HG03103 (cell line): ENCODE measurements around the gene EPB41L2.
A peak's percentile ranks its signal among the peaks of the same experiment; 100 is the strongest.

Experiments
- ATAC-seq: cut with Tn5 transposase; IDR thresholded peaks from one replicate; pipeline ENCODE4 v1.9.1; 2021; ENCODE audit warnings: low read depth; ENCODE audit not compliant: unreplicated experiment

Gene EPB41L2

DNA sequence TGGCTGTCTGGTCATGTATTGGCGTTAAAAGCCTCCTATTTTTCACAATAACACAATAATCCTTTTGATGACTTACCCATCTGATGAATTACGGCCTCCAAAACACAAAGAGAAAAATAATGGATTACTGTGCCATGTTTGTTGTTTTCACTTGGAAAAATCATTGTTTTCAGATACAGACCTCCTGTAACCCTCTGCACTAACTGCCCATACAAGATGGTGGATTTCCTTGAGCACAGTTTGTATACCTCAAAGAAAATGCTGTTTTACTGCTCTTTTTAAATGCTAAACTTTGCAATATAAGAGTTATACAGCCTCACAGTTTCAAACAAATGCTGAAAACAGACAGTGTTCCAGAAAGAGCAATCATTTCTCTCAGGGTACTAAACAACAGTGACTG is 174.8 kb downstream of the EPB41L2 start:
- ATAC-seq, result no peak

DNA sequence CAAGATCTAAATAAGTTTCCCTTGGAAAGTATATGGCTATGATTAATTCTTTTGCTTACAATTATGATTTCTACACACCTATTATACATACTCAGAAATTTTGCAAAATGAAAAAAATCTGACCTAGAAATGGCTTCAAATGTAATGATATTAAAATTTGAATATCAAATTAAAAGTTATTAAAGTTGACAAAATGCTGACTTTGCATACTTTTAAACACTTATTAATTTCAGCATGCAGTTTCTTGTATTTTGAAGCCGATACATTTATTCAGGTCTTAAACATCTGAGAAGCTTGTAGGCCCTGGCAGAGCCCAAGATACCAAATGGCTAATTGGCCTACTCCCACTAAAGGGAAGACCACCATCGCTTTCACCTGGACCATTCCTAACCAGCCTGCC is 176.1 kb downstream of the EPB41L2 start:
- ATAC-seq, result no peak

DNA sequence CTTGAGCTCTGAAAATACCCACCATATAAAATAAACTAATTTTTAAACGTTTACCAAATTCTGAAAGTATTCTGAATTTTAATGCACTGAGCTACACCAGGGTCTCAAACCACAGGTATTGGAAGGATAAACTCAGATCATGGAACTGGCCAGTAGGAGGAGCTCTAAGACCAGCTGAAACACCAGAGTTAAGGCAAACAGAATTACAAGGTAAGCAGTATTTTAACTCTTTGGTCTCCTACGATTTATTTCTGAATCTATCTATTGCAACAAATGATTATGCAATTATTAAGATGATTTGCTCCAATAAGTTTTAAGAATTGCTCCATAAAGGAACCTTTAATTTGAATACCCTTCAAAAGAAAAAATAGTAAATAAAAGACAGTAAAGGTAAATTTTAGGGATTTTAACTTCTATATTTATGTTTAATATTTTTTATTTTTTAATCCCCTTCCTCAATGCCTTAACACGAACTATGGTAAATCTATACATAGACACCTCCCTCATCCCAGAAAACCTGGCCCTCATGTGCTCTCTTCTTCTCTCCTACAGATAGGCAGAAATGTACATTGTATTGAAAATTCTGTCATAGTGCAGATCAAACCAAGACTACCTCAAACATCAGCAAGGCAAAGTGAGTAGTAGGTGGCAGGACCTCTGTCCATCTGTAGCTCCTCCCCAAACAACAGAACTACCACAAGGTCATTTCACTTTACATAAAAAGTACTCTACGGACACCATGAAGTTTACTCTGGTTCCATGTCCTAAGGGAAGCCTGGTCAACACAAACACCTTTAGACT is 177.5 kb downstream of the EPB41L2 start:
- ATAC-seq, result peak; percentile 96

DNA sequence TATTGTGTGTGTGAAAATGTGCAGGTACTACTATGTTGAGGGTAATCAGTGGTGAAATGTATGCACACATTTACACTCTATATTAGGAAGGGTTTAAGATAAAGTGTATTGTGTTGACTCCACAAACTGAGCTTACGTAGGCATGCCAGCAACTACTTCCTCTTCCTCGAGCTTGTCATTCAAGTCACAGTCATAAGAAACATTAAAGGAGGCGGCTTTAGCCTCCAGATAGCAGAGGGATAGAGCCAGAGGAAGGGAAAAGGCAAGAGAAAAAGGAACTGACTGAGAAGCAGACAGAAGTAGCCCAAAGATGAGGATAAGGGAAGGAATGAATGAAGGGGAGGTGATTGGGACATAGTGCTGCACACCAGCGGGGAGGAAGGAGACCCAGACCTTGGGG is 180.7 kb downstream of the EPB41L2 start:
- ATAC-seq, result no peak

DNA sequence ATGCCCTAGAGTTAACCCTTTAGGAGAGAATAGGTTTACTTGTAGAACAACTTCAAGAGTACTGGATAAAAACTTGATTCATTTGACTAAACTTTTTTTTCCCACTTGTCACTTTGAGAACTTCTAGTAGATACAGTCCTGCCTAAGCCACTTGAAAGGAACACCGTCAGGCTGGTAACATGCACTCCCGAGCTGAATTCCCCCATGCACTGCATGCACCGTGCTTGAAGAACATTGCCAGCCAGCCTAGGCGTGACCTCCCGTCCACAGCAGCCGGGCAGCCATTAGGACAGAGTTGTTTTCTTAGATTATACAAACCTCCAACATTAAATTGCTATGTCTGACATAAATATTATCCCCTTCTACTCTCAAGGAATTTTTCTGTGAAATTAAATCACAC is 183.2 kb downstream of the EPB41L2 start:
- no peak for ATAC-seq

DNA sequence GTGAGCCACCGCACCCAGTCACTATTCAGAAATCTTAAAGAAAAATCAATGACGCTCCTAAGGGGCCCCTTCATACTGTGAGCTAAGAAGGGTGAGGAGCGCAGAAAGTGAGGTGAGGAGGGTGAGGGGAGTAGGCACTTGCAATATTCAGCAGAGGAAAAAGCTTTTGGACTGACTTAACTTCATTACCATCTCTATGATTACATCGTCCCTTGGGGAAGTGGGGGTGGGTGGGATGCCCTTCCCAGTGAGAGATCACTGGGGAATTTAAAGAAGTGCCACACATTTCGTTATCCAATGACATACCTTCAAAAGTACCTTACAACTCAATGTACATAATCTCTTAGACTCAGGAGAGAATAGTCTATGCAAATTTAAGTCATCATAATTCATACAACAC is 189.3 kb downstream of the EPB41L2 start:
- ATAC-seq, result no peak

DNA sequence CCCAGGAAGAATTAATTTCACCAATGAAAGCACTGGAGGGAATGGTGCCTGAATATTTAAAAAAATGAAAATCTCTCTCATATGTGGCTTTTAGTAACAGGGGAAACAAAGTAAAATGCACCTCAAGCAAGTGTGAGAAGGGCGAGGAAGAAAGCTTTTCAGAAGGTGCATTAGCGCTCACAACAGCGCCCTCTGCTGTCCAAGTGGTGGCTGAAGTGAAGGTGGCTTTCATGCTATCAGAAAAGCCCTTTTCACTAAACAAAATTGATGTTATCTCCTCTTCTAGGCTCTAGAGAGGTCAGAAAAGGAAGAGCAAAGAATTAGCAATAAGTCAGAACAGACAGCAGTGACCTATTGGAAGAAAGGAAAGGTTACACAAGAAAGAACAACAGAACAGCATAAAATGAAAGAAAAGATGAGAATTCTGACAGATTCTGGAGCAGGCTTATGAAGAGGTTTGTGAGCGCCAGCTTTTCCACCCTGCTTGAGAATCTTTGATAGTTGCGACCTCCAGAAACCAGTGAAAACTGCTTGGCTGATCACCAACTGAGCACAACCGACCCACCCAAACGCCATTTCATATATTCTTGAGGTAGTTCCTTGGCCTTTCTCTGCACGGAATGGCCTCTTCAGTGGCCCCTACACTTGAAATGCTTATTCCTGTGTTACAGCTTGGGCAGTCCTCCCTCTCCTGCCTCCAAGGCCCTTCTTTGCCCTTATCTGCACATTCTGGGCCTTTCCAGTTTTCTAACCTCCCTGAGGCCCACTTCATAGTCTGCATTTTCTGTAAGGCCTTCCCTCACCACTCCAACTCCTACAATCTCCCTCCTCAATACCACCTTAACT is 190.6 kb downstream of the EPB41L2 start:
- ATAC-seq, result no peak

DNA sequence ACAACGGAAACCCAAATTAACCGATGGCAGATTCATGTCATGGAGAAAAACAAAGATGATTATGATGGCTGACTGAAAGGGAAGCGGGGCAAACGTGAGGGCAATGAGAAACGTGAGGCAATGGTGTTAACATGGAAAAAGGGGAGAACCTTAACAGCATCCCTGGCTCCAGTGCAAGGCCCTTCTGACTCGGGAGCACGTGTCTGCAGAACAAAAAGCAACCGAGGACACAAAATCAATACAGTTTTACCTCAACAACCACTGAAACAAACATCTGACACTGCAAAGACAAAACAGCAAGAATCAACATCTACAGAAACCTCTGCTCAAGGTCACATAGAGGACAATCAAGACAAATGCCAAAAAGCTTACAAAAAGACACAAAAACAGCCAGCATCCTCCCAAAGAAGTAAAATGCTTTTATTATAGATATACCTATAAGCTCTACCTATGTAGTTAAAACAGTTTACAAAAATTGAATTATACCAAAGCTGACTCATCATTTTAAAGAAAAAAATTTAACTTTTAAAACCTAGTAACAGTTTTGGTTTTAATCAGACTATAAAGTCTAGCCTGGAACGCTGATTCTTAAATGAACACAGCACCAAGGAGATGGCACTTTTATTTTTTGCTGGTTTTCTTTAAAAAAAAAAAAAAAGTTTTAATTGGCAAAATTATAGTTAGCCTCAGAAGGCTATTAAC is 192.7 kb downstream of the EPB41L2 start:
- ATAC-seq, result no peak

DNA sequence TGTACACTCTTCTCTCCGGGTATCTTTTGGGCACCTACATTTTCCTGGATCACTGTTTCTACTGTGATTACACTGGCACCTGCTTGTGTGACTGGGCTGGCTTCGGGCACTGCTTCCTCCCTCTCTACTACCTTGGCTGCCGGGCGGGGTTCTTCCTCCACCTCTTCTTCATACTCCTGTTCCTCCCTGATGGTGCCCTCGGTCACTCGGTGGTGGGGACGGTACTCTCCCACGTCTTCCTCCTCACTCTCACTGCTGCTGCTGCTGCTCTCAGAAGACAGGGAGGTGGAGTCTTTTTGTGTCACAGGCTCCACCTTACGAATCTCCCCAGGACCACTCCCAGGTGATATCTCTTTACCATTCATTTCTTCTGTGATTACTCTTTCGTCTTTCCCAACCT is 193.4 kb downstream of the EPB41L2 start:
- ATAC-seq, result no peak

DNA sequence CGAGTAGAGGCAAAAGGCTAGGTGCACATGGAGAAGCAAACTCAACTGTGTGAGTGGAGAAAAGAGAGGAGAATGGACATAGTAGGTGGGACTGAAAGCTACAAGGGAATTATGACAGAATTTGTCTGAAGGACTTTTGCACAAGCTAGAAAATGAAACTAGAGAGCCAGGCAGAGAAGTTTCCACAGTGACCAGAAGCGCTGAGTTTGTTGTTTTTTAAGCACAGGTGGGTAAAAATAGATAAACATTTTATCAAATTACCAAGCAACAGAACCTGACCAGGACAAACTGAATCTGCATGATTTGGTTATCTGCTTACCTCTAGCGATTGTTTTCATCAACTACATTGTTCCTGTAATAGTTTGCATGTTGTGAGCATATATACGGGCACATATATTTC is 197.3 kb downstream of the EPB41L2 start:
- no peak for ATAC-seq

DNA sequence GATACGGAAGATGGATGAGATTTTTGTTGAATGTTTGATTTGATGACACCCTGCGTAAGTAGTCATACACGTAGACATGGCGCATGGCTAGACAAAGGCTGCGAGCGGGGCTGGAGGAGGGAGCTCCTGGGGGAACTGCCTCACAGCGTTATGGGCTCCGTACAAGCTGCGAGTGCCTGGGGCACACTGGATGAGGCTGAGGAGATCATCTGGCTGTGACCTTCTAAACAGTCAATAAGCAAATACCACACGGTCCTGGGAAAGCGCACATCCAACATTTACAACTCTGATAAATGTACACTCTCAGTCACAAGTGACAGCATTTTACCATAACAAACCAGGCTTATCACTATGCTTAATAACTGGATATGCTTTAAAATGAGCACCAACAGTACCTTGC is 198.7 kb downstream of the EPB41L2 start:
- ATAC-seq, result no peak

DNA sequence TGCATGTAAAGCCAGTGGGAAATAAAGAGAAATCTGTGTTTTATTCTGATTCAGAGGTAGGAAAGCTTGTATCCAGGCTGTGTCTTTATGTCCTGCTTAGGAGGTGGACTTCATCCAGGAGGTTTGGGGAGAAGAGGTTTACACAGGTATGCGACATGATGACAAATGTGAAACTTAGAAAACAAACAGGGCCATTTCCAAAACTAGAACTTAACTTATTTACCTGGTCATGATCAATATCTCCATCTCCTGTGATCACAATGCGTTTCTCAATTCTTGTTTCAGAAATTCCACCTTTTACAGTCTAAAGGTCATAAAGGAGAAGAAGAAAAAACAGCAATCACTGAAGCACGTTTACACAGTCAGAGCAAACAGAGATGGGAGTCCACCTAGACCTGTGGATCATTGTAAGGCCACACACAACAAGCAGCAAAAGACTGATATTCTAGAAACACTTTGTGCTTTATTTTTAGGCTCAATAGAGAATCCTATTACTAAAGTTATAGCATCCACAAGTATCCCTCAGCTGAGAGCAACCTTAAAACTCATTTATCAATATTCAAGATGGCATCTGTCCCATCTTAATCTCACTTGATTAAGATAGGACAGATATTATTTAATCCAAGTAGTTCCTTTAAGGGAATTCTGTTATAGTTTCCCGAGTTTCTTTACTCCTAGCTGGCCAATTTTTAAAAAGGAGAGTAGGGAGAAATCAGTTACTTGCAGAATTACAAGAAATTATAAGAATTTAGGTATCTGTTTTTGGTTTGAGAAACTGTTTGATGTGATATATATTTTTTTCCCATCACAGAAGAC is 199.4 kb downstream of the EPB41L2 start:
- no peak for ATAC-seq

DNA sequence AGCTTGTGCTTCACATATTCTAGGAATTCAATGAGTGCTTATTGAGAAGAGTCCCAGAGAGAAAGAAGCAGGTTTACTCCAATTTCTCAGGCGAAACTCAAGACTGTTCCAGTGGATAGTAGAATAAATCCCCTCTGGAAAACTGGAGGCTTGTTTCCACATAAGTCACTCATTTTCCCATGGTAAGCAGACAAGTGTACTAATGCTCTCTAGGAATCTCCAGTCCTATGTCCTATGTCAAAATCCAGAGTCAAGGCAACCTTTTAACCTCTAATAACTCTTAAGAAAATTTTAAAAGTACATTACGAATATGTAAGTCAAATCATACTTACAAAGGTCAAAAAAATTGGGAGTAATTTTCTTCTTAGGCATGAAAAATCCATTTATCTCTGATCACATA is 200.7 kb downstream of the EPB41L2 start:
- ATAC-seq, result no peak

DNA sequence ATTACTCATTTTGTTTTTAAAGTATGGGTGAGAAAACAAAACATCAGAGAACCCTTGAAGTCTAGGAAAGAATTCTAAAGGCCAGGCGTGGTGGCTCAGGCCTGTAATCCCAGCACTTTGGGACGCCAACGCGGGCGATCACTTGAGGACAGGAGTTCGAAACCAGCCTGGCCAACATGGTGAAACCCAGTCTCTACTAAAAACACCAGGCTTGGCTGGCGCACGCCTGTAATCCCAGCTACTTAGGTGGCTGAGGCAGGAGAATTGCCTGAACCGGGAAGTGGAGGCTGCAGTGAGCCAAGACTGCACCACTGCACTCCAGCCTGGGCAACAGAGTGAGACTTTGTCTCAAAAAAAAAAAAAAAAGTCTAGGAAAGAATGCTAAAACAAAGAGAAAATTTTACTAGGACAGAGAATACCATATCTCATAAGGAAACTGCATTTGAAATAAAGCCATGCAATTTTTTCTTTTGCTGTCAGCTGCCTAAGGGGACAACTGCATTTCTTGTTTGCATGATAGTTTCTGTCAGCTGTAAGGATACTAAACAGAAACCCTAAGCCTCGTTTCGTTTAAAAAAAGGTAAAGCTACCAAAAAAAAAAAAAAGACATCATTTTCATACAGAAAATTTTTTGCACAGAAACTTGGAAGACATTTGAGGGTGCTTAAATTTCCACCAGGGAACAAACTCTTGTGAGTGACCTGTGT is 203.7 kb downstream of the EPB41L2 start:
- ATAC-seq, result no peak

DNA sequence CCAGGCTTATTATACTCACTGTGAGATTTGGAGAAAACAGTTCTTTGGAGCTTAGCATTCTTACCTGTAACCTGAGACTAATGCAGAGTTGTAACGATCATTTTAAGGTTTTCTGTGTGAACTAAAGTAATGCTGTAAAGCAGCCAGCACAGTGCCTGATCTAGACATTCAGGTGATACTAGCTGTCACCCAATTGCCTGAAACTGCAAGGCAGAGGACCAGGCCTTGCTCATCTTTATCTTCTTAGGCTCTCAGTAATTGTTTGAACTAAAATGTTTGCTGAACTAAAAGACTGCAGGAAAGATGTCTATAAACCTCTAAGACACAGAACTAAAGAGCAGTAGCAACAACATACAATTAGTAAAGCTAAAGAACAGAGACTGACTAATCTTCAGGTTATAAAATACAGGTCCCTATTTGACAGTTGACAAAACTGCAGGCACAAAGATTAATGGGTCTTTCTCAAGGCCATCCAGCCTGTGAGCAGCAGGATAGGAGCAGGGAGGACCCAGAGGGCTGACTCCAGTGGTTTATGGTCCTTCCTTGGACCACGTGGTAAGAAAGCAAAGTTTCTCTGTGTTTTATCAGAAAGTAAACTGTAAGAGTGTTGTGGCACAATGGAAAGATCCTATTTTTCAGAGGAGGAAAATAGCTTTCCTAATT is 204.4 kb downstream of the EPB41L2 start:
- ATAC-seq, result no peak

DNA sequence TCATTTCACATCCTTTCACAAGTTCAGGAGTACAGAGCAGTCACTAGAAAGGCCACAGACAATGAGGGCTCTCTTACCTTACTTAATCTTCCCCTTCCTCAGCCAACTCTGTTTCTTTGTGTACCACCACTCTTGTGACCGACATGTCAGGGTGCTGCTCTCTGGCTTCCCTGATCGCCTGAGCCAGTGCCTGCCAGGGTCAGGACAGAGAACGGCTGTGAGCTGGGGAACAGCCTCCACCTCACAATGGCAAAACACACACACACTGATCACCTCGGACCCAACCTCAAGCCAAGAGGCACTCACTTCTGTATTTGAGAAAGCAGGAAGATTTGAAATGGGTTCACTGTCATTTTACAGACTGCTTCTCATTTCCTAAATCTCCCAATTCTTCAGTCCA is 205.0 kb downstream of the EPB41L2 start:
- ATAC-seq, result no peak

DNA sequence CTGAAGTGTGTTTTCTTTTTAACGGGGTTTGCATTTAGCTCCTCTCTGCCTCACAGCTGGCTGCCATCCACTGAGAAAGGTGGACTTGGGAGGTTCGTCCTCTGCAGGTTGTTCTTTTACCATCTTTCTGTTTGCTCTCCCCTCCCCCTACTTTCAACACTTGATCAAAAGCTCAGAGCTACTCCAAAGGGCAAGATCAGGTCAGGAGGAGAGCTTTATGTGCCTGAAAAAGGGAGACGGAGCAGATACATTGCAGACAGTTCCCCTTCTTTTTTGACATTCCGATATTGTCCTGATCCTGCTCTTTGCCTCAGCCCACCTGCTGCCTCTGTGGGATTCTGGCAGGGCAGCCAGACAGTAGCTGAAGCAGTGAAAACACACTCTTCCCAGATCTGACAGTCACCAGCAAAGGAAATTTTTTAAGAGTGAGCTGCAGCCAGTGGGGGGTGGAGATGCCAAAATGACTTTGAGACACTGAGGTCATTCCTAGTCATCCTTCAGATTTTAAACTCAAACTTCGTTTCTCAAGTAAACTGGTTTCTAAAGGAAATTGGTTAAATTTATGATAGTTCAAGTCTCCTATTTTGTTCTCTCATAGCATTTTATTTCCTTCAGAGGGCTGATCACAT is 209.4 kb downstream of the EPB41L2 start:
- ATAC-seq, result no peak

DNA sequence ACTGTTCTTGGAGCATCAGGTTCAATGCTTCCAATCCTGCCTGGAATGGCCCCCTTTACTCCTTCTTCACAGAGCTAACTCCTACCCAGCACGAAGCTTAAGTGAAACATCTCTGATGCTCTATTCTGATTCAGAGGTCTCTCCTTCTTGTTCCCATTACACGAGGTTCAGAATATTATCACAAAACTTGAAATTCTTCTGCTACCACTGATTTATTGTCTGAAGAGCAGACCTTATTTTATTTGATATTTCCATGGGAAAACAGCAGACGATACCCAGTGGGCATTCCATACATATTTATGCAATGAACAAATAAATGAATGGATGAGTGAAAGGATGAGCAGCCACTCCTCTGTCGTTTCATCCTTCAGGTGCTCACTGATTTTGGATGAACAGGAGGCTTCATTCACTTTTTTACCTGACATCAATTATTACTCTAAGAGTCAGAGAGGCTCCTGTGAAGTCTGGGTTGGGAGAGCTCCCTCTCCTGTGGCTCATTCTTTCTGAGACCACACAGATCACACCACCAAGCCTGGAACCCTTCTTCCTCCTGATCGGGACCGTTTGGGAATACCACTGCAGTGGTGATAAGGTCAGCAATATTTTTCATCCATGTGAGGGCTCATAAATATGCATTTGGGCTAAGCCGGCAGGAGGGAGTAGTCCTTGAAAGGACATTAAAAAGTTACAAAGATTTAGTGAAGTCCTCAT is 210.0 kb downstream of the EPB41L2 start:
- ATAC-seq, result no peak
